DND-41 (cell line): ENCODE data around the gene SSR4.

Experiments
- EZH2 ChIP-seq: IDR thresholded peaks from 3 replicates; pipeline ENCODE4 v1.6.1; 2012; ENCODE audit warnings: borderline replicate concordance, low read depth, mild to moderate bottlenecking, moderate library complexity, low read length, inconsistent platforms; ENCODE audit not compliant: severe bottlenecking
- TF ChIP-seq, protein P1 (sequence below): IDR thresholded peaks from 2 replicates; pipeline ENCODE4 v1.5.1; 2012; ENCODE audit warnings: borderline replicate concordance, low read length, moderate library complexity, mild to moderate bottlenecking; ENCODE audit not compliant: poor library complexity, severe bottlenecking; ENCODE audit errors: extremely low read depth

DNA sequence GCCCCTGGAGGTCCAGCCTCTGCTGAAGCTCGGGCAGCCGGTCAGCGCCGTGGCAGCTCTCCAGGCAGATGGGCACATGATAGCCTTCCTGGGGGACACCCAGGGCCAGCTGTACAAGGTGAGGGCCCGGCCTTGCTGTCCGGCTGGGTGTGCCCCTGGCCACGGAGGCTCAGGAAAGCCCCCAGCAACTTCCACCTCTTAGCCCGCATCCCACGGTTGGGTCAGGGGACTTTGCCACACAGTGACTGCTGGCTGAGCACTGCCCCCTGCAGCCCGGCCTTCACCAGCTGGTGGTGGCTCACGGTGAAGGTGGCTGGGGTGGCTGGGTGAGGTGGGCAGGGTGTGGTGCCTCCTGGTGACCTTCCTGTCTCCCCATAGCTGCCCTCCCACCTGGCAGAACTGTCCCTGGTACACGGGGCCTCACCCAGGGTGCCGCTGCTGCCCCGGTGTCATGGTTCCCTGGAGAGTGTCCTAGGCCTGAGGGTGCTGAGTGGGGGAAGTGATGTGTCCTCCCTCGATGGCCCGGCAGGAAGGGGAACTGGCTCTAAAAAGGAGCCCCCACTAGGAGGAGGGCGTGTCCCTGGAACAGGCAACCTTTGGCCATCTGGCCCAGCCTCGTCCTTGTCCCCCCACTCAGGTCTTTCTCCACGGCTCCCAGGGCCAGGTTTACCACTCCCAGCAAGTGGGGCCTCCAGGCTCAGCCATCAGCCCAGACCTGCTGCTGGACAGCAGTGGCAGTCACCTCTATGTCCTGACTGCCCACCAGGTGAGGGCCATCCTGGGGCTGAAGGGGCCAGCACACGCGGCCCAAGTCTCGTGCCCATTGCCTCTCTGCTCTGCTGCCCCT is 25.9 kb upstream of the SSR4 start:
- TF ChIP-seq, protein P1, sequence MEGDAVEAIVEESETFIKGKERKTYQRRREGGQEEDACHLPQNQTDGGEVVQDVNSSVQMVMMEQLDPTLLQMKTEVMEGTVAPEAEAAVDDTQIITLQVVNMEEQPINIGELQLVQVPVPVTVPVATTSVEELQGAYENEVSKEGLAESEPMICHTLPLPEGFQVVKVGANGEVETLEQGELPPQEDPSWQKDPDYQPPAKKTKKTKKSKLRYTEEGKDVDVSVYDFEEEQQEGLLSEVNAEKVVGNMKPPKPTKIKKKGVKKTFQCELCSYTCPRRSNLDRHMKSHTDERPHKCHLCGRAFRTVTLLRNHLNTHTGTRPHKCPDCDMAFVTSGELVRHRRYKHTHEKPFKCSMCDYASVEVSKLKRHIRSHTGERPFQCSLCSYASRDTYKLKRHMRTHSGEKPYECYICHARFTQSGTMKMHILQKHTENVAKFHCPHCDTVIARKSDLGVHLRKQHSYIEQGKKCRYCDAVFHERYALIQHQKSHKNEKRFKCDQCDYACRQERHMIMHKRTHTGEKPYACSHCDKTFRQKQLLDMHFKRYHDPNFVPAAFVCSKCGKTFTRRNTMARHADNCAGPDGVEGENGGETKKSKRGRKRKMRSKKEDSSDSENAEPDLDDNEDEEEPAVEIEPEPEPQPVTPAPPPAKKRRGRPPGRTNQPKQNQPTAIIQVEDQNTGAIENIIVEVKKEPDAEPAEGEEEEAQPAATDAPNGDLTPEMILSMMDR, result no peak
- TF ChIP-seq EZH2, result no peak
